SK-N-SH treated with all-trans-retinoic acid at 6 μM for 48 hours (cell line): ENCODE data around the gene ATP11C.

Source experiments
- ATAC-seq: fragments of 200-7000 bp; cut with Tn5 transposase; 3 replicates; pipeline ENCODE4 v1.9.1; 2020; ENCODE audit warnings: mild to moderate bottlenecking, moderate library complexity
- ARNTL ChIP-seq: fragments of 450-650 bp; formaldehyde crosslinking; IDR thresholded peaks from 2 replicates; pipeline ENCODE4 v1.5.0; 2020; ENCODE audit warnings: low read depth, mild to moderate bottlenecking, moderate library complexity, borderline replicate concordance
- BACH2 ChIP-seq: fragments of 250-450 bp; sonication (Bioruptor Pico); IDR thresholded peaks from 2 replicates; pipeline ENCODE4 v1.9.0; 2021; ENCODE audit warnings: mild to moderate bottlenecking, borderline replicate concordance
- CSDC2 ChIP-seq: fragments of 250-450 bp; sonication (Bioruptor Pico); IDR thresholded peaks from 2 replicates; pipeline ENCODE4 v1.5.0; 2020; ENCODE audit warnings: mild to moderate bottlenecking, moderate library complexity
- ESRRG ChIP-seq: fragments of 250-450 bp; sonication (Bioruptor Pico); IDR thresholded peaks from 2 replicates; pipeline ENCODE4 v1.6.1; 2021; ENCODE audit warnings: mild to moderate bottlenecking
- GLIS3 ChIP-seq: fragments of 250-450 bp; sonication (Bioruptor Pico); IDR thresholded peaks from 2 replicates; pipeline ENCODE4 v1.5.0; 2020; ENCODE audit warnings: mild to moderate bottlenecking, moderate library complexity
- ISL1 ChIP-seq: fragments of 250-450 bp; sonication (Bioruptor Pico); IDR thresholded peaks from 2 replicates; pipeline ENCODE4 v2.1.2; 2022; ENCODE audit warnings: mild to moderate bottlenecking, moderate library complexity
- OSR1 ChIP-seq: fragments of 250-450 bp; sonication (Bioruptor Pico); IDR thresholded peaks from 2 replicates; pipeline ENCODE4 v1.8.0; 2022; ENCODE audit warnings: moderate library complexity, mild to moderate bottlenecking, inconsistent platforms
- POU6F1 ChIP-seq: fragments of 250-450 bp; sonication (Bioruptor Pico); IDR thresholded peaks from 2 replicates; pipeline ENCODE4 v1.8.0; 2021; ENCODE audit warnings: low read depth, mild to moderate bottlenecking, moderate library complexity, borderline replicate concordance
- PPARA ChIP-seq: fragments of 250-450 bp; sonication (Bioruptor Pico); IDR thresholded peaks from 2 replicates; pipeline ENCODE4 v1.5.0; 2020; ENCODE audit warnings: mild to moderate bottlenecking, borderline replicate concordance
- RARB ChIP-seq: fragments of 250-450 bp; sonication (Bioruptor Pico); IDR thresholded peaks from 2 replicates; pipeline ENCODE4 v1.8.0; 2021; ENCODE audit warnings: mild to moderate bottlenecking, moderate library complexity
- SNAI2 ChIP-seq: fragments of 250-450 bp; sonication (Bioruptor Pico); IDR thresholded peaks from 2 replicates; pipeline ENCODE4 v1.5.0; 2020; ENCODE audit warnings: mild to moderate bottlenecking, moderate library complexity
- TCF4 ChIP-seq: fragments of 250-450 bp; sonication (Bioruptor Pico); IDR thresholded peaks from 2 replicates; pipeline ENCODE4 v1.8.0; 2021; ENCODE audit warnings: mild to moderate bottlenecking, moderate library complexity, borderline replicate concordance
- TOX ChIP-seq: fragments of 250-450 bp; sonication (Bioruptor Pico); IDR thresholded peaks from 2 replicates; pipeline ENCODE4 v1.8.0; 2021; ENCODE audit warnings: mild to moderate bottlenecking, moderate library complexity, borderline replicate concordance
- ZC3H10 ChIP-seq: fragments of 250-450 bp; sonication (Bioruptor Pico); IDR thresholded peaks from 2 replicates; pipeline ENCODE4 v1.5.1; 2021; ENCODE audit warnings: mild to moderate bottlenecking, moderate library complexity
- ZFP3 ChIP-seq: fragments of 250-450 bp; sonication (Bioruptor Pico); IDR thresholded peaks from 2 replicates; pipeline ENCODE4 v1.5.0; 2020; ENCODE audit warnings: mild to moderate bottlenecking, moderate library complexity
- ZFP30 ChIP-seq: fragments of 450-650 bp; formaldehyde crosslinking; IDR thresholded peaks from 2 replicates; pipeline ENCODE4 v1.5.0; 2022; ENCODE audit warnings: mild to moderate bottlenecking, moderate library complexity
- ZNF565 ChIP-seq: fragments of 450-650 bp; formaldehyde crosslinking; conservative IDR thresholded peaks from 2 replicates; pipeline ENCODE4 v1.5.0; 2020; ENCODE audit warnings: low read depth, mild to moderate bottlenecking, moderate library complexity
- ZNF70 ChIP-seq: fragments of 450-650 bp; formaldehyde crosslinking; IDR thresholded peaks from 2 replicates; pipeline ENCODE4 v1.5.0; 2020; ENCODE audit warnings: mild to moderate bottlenecking, moderate library complexity
- ZNF8 ChIP-seq: fragments of 450-650 bp; formaldehyde crosslinking; IDR thresholded peaks from 2 replicates; pipeline ENCODE4 v1.5.0; 2020; ENCODE audit warnings: mild to moderate bottlenecking, moderate library complexity
- TF ChIP-seq, protein P1 (sequence below): fragments of 250-450 bp; sonication (Bioruptor Pico); IDR thresholded peaks from 2 replicates; pipeline ENCODE4 v1.8.0; 2020; ENCODE audit warnings: mild to moderate bottlenecking, moderate library complexity, borderline replicate concordance
- TF ChIP-seq, protein P2 (sequence below): fragments of 250-450 bp; sonication (Bioruptor Pico); IDR thresholded peaks from 2 replicates; pipeline ENCODE4 v1.5.0; 2020; ENCODE audit warnings: mild to moderate bottlenecking, moderate library complexity
- TF ChIP-seq, protein P3 (sequence below): fragments of 250-450 bp; sonication (Bioruptor Pico); IDR thresholded peaks from 2 replicates; pipeline ENCODE4 v1.5.1; 2021; ENCODE audit warnings: mild to moderate bottlenecking, moderate library complexity

The ATP11C gene

GRCh38 chrX:139720979-139721378 lies 211.9 kb downstream of the ATP11C start (continued):
- TF ChIP-seq RARB (CRISPR knock-in tag): no peak
- TF ChIP-seq ZFP30 (CRISPR knock-in tag): no peak
- TF ChIP-seq BACH2 (CRISPR knock-in tag): no peak
- TF ChIP-seq, protein P1, sequence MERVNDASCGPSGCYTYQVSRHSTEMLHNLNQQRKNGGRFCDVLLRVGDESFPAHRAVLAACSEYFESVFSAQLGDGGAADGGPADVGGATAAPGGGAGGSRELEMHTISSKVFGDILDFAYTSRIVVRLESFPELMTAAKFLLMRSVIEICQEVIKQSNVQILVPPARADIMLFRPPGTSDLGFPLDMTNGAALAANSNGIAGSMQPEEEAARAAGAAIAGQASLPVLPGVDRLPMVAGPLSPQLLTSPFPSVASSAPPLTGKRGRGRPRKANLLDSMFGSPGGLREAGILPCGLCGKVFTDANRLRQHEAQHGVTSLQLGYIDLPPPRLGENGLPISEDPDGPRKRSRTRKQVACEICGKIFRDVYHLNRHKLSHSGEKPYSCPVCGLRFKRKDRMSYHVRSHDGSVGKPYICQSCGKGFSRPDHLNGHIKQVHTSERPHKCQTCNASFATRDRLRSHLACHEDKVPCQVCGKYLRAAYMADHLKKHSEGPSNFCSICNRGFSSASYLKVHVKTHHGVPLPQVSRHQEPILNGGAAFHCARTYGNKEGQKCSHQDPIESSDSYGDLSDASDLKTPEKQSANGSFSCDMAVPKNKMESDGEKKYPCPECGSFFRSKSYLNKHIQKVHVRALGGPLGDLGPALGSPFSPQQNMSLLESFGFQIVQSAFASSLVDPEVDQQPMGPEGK: no peak
- no peak for TF ChIP-seq ZNF565 (CRISPR knock-in tag)
- TF ChIP-seq ESRRG: no peak
- TF ChIP-seq ZNF70 (CRISPR knock-in tag): no peak
- no peak for TF ChIP-seq ARNTL (CRISPR knock-in tag)
- no peak for TF ChIP-seq POU6F1 (CRISPR knock-in tag)
- no peak for TF ChIP-seq ZNF8 (CRISPR knock-in tag)
- no peak for TF ChIP-seq GLIS3 (CRISPR knock-in tag)
- no peak for TF ChIP-seq ZFP3 (CRISPR knock-in tag)
- TF ChIP-seq, all 23 proteins: peak for 0

- TF ChIP-seq TCF4 (no peak), POU6F1 (CRISPR knock-in tag) (no peak), TOX (no peak)
- peak; percentile 73 for ATAC-seq
These were observed 212.7 kb downstream of the ATP11C start for GRCh38 chrX:139720136-139720535.

DNA sequence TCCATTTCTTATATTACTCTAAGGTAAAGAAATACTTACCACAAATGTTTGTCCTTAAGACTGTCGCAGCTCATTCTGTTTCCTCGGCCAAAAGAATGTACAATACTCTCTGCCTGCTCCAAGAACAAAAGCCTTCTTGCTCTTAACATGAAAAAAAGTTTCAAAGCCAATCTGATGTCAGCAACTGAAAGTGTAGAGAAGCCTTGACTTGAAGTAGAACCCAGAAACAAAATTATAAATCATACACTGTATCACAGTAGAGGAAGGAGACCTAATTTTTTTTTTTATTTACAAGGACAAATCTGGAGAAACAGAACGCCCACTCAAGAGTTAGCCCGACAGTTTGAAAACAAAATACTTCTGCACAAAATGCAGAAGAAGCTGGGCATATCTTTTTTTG lies 224.8 kb downstream of the ATP11C start, which contains the start of gene MCF2:
Gene MCF2, minus strand, starts transcription at position 101 of the 400 bp plus-strand sequence. CDS start 56,423 bp downstream, outside the sequence.
- ATAC-seq: no peak
- TF ChIP-seq POU6F1 (CRISPR knock-in tag): no peak
- no peak for TF ChIP-seq TOX
- TF ChIP-seq SNAI2: no peak
- no peak for TF ChIP-seq ZC3H10 (CRISPR knock-in tag)
- no peak for TF ChIP-seq OSR1 (CRISPR knock-in tag)
- no peak for TF ChIP-seq ZFP30 (CRISPR knock-in tag)
- no peak for TF ChIP-seq BACH2 (CRISPR knock-in tag)
- TF ChIP-seq ESRRG: no peak
- TF ChIP-seq, protein P1: no peak
- TF ChIP-seq ZFP3 (CRISPR knock-in tag): no peak
- TF ChIP-seq CSDC2 (CRISPR knock-in tag): no peak
- TF ChIP-seq ARNTL (CRISPR knock-in tag): no peak
- TF ChIP-seq, protein P2, sequence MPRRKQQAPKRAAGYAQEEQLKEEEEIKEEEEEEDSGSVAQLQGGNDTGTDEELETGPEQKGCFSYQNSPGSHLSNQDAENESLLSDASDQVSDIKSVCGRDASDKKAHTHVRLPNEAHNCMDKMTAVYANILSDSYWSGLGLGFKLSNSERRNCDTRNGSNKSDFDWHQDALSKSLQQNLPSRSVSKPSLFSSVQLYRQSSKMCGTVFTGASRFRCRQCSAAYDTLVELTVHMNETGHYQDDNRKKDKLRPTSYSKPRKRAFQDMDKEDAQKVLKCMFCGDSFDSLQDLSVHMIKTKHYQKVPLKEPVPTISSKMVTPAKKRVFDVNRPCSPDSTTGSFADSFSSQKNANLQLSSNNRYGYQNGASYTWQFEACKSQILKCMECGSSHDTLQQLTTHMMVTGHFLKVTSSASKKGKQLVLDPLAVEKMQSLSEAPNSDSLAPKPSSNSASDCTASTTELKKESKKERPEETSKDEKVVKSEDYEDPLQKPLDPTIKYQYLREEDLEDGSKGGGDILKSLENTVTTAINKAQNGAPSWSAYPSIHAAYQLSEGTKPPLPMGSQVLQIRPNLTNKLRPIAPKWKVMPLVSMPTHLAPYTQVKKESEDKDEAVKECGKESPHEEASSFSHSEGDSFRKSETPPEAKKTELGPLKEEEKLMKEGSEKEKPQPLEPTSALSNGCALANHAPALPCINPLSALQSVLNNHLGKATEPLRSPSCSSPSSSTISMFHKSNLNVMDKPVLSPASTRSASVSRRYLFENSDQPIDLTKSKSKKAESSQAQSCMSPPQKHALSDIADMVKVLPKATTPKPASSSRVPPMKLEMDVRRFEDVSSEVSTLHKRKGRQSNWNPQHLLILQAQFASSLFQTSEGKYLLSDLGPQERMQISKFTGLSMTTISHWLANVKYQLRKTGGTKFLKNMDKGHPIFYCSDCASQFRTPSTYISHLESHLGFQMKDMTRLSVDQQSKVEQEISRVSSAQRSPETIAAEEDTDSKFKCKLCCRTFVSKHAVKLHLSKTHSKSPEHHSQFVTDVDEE (CRISPR knock-in tag): no peak
- no peak for TF ChIP-seq ZNF70 (CRISPR knock-in tag)
- TF ChIP-seq PPARA (CRISPR knock-in tag): no peak
- no peak for TF ChIP-seq GLIS3 (CRISPR knock-in tag)
- no peak for TF ChIP-seq ZNF8 (CRISPR knock-in tag)
- no peak for TF ChIP-seq ISL1 (CRISPR knock-in tag)
- TF ChIP-seq, protein P3, sequence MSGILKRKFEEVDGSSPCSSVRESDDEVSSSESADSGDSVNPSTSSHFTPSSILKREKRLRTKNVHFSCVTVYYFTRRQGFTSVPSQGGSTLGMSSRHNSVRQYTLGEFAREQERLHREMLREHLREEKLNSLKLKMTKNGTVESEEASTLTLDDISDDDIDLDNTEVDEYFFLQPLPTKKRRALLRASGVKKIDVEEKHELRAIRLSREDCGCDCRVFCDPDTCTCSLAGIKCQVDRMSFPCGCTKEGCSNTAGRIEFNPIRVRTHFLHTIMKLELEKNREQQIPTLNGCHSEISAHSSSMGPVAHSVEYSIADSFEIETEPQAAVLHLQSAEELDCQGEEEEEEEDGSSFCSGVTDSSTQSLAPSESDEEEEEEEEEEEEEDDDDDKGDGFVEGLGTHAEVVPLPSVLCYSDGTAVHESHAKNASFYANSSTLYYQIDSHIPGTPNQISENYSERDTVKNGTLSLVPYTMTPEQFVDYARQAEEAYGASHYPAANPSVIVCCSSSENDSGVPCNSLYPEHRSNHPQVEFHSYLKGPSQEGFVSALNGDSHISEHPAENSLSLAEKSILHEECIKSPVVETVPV (CRISPR knock-in tag): no peak
- TF ChIP-seq TCF4: no peak
